ENCODE measurements around the gene ASB7.

The ASB7 gene

DNA sequence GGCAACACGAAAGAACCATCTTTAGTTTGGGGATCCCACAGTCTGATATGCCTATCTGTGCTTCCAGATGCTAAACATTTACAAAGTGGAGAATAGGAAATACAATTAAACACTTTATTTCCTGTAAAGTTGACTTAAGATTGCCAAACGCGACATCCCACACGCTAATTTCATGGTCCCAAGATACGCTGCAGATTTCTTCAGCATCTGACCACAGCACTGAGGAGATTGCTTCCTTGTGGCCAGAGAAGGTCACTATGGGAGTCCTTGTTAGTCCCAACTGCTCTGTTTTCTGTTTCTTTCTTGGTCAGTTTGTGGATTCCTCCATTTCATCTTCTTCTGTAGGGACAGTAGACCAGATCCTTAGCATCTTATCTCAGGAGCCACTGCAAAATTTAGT, 43.3 kb downstream of the ASB7 start:
- no peak overlapping the region for H3K4me3 ChIP-seq (ENCODE audit: low read depth, low read length)
- CTCF ChIA-PET, result no interaction called here
- TF ChIP-seq, protein P1, sequence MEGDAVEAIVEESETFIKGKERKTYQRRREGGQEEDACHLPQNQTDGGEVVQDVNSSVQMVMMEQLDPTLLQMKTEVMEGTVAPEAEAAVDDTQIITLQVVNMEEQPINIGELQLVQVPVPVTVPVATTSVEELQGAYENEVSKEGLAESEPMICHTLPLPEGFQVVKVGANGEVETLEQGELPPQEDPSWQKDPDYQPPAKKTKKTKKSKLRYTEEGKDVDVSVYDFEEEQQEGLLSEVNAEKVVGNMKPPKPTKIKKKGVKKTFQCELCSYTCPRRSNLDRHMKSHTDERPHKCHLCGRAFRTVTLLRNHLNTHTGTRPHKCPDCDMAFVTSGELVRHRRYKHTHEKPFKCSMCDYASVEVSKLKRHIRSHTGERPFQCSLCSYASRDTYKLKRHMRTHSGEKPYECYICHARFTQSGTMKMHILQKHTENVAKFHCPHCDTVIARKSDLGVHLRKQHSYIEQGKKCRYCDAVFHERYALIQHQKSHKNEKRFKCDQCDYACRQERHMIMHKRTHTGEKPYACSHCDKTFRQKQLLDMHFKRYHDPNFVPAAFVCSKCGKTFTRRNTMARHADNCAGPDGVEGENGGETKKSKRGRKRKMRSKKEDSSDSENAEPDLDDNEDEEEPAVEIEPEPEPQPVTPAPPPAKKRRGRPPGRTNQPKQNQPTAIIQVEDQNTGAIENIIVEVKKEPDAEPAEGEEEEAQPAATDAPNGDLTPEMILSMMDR (IDR thresholded peaks at IDR 0.05; ENCODE audit: insufficient read depth, low read length, missing control alignments), result no peak
- POLR2A ChIA-PET, result no interaction called here
- DNase-seq (ENCODE audit: low read depth, low spot score), result no peak

DNA sequence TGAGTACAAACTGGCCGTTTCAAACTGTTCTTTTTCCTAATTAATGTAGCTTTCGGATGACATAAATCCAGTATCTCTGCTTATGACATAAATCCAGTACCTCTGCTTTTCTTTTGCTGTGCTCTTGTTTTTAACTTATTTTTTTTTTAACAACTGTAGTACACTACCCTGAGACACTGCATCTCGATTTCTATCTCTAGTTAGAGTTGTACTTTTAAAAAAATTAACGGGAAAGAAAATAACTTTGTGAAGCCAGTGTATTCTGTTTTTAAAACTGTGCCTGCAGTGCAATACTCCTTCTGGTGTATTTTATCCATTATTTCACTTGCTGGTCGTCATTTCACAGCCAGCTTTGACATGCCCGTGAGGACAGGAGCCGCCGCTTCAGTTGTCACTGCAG, 46.6 kb downstream of the ASB7 start:
- CTCF ChIA-PET, result interaction anchor here (0.8 to 2.4 kb wide), 3 partner anchors 23 to 359 kb away, joined by 3 to 9 read pairs (median 3); no protein-coding TSS in a partner anchor
- POLR2A ChIA-PET, result no interaction called here
- DNase-seq (ENCODE audit: low read depth, low spot score), result no peak
- TF ChIP-seq, protein P1 (IDR thresholded peaks at IDR 0.05; ENCODE audit: insufficient read depth, low read length, missing control alignments), result no peak
- H3K4me3 ChIP-seq (ENCODE audit: low read depth, low read length), result no peak overlapping the region

DNA sequence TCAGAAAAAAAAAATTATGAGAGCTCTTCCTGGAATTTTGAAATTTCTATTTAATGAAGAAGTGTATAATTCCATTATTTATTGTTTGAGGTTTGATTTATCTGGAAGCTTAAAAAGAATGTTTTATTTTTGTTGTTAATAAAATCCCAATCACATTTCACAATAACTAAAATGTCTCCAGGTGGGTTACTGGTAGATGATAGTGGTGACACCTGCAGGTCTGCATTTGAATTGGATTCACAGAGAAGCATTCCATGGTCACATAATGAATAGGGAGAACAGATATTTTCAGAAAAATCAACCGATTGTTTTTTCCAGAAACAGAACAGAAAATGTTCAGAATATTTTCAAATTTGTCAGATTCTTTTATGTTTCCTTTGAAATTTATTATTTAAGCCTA, 48.3 kb downstream of the ASB7 start:
- CTCF ChIA-PET, result interaction anchor here (1.0 to 2.4 kb wide), 3 partner anchors 219 to 356 kb away, joined by 3 to 9 read pairs (median 3); no protein-coding TSS in a partner anchor
- TF ChIP-seq, protein P1 (IDR thresholded peaks at IDR 0.05; ENCODE audit: insufficient read depth, low read length, missing control alignments), result no peak
- DNase-seq (ENCODE audit: low read depth, low spot score), result no peak
- POLR2A ChIA-PET, result no interaction called here
- H3K4me3 ChIP-seq (ENCODE audit: low read depth, low read length), result no peak overlapping the region

DNA sequence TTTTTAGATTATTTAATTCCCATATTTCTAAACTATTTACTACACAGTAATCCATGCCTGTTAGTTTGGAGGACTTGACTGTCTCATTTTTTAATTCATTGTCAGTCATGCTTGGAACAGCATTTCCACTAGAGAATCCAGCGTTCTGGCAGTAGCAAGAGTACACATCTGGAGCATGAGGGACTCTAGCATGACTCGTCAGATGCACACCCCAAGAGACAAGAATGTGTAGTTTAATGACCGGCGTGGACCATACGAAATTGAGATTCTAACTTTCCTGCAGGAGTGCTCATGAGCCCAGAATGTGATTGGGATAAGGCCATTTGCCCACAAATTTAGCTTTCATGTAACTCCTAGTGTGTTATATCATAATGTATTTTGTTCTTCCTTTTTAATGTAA, 48.9 kb downstream of the ASB7 start:
- H3K4me3 ChIP-seq (ENCODE audit: low read depth, low read length), result no peak overlapping the region
- DNase-seq (ENCODE audit: low read depth, low spot score), result no peak
- TF ChIP-seq, protein P1 (IDR thresholded peaks at IDR 0.05; ENCODE audit: insufficient read depth, low read length, missing control alignments), result no peak
- CTCF ChIA-PET, result interaction anchor here (1.0 to 2.4 kb wide), 5 partner anchors 219 to 357 kb away, joined by 3 to 9 read pairs (median 3); no protein-coding TSS in a partner anchor
- POLR2A ChIA-PET, result no interaction called here

DNA sequence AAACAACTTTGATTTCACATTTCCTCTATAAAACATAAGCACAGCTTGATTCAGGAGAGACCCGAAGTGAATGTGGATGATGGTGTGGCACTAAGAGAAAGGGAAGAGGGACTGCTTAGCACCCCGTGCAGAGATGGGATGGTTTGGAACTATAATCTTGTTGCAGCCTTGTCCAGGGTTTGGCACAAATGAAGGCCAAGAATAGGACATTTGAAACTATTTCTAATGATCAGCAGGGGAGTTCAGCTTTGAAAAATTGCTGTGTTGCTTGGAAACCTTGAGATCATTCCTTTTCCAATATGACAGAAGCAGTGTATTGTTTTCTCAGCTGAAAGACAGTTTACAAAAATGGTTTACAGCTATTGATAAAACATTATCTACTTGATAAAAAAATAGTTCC, 49.7 kb downstream of the ASB7 start:
- H3K4me3 ChIP-seq (ENCODE audit: low read depth, low read length), result no peak overlapping the region
- CTCF ChIA-PET, result interaction anchor here (1.2 to 1.5 kb wide), 4 partner anchors 224 to 356 kb away, joined by 3 to 4 read pairs (median 4); no protein-coding TSS in a partner anchor
- TF ChIP-seq, protein P1 (IDR thresholded peaks at IDR 0.05; ENCODE audit: insufficient read depth, low read length, missing control alignments), result no peak
- DNase-seq (ENCODE audit: low read depth, low spot score), result no peak
- POLR2A ChIA-PET, result no interaction called here

DNA sequence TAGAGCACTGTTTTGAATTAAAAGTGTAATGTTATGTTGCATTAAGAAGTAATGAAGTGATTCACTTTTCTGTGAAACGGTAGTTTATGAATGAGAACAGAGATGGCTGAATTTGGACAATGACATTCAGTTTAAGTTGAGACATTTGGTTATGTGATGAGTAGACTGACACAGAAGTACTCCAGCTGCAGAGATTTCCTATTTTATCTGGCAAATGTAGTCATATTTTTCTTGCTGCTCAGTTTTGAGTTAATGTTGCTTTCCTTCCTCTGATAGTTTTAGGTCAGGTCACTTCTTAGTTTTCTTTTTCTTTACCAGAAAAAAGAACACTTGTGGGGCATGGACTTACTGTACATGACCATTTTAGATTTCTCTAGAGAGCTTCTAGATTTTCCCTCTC, 51.2 kb downstream of the ASB7 start:
- CTCF ChIA-PET, result interaction anchor here (1.2 to 1.6 kb wide), 4 partner anchors 18 to 221 kb away, joined by 3 to 7 read pairs (median 4); no protein-coding TSS in a partner anchor
- POLR2A ChIA-PET, result no interaction called here
- TF ChIP-seq, protein P1 (IDR thresholded peaks at IDR 0.05; ENCODE audit: insufficient read depth, low read length, missing control alignments), result no peak
- no peak overlapping the region for H3K4me3 ChIP-seq (ENCODE audit: low read depth, low read length)
- DNase-seq (ENCODE audit: low read depth, low spot score), result no peak
